Mesodermal cell (in vitro differentiated cells): ENCODE data around the gene CFAP77.

Experiments
- H3K27ac ChIP-seq: 2 replicates; pipeline ENCODE4 v1.7.0; 2013; ENCODE audit warnings: mild to moderate bottlenecking, low read depth, low read length, moderate library complexity; ENCODE audit not compliant: severe bottlenecking
- H3K36me3 ChIP-seq: 2 replicates; pipeline ENCODE4 v1.7.1; 2013; ENCODE audit warnings: mild to moderate bottlenecking, low read length, moderate library complexity; ENCODE audit not compliant: control insufficient read depth, insufficient read depth
- H3K4me1 ChIP-seq: one replicate; pipeline ENCODE4 v1.7.1; 2013; ENCODE audit warnings: mild to moderate bottlenecking, low read length; ENCODE audit not compliant: insufficient read depth, control insufficient read depth, poor library complexity, severe bottlenecking
- H3K4me3 ChIP-seq: 2 replicates; pipeline ENCODE4 v1.7.0; 2013; ENCODE audit warnings: low read length, control low read depth, mild to moderate bottlenecking; ENCODE audit not compliant: insufficient read depth, poor library complexity, severe bottlenecking; ENCODE audit errors: extremely low read depth
- H3K9me3 ChIP-seq: 2 replicates; pipeline ENCODE4 v1.7.1; 2013; ENCODE audit warnings: mild to moderate bottlenecking, low read length, moderate library complexity; ENCODE audit not compliant: control insufficient read depth
- WGBS, 2 experiments: methylation state at CpG; one replicate each; pipeline ENCODE4 v1.1.5; 2013; ENCODE audit warnings: missing lambda C conversion rate in 2 of 2; ENCODE audit not compliant: insufficient coverage in 2 of 2; 5-methylcytosine and 5-hydroxymethylcytosine counted together

Gene CFAP77

DNA sequence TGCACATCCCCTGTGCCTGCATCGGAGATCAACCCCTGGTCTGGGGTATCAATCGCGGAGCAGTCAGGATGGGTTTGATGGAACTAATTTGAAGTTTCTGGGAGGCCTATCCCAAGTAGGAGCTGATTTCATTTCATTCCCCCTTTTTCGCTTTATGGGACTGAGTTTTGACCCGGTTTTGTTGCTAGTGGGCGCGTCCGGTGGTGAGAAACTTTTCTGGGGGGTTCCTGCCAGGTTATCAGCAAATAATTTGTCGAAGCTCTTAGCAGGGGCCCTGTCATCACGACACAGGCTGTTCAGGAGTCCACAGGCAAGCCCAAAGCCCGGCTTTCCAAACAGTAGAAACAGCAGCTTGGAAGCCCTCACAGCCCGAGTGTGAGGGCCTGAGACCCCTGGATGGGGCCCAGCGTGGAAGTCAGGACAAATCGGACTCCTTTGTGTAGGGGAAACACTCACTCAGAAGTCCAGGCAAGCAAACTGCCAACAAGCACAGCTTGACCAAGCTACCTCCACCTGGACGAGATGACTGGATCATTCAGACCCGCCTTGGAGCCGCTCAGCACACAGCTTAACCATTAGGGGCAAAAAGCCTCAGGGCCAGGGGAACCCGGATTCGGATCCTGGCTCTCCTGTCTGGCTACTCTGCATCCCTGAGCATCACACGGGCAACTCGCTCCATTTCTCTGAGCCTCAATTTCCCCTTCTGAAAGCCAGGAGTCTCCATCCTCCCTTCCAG is 108.0 kb downstream of the CFAP77 start:
- H3K9me3 ChIP-seq, result no peaks in the 10 kb centered on the region
- no peak overlapping the region for H3K4me3 ChIP-seq
- 89 to 93% methylated on average over 20 to 21 of the region's 21 CpGs for WGBS, 2 experiments
- no peaks in the 10 kb centered on the region for H3K4me1 ChIP-seq
- no peaks in the 10 kb centered on the region for H3K36me3 ChIP-seq
- no peak overlapping the region for H3K27ac ChIP-seq

DNA sequence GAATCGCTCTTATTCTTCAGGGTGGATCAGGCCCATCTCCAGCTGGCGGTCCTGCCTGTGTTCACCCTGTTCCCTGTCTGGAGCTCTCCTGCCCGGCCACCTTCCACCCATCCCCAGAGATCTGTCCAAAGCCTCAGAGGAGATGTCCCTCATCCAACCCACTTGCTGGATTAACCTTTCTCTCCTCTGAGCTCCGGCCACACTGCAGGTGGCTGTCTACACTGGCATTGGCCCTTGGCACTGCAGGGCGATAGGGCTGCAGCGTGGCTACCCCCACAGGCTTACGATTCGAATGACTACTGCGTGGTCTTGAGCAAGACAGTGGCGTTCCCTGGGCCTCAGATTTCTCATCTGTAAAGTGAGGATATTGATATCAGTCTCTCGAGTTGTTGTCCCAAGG is 108.6 kb downstream of the CFAP77 start:
- Histone ChIP-seq H3K27ac (no peak overlapping the region), H3K36me3 (no peaks in the 10 kb centered on the region), H3K4me1 (no peaks in the 10 kb centered on the region), H3K9me3 (no peaks in the 10 kb centered on the region), H3K4me3 (no peak overlapping the region)
- WGBS, 2 experiments, result 88 to 89% methylated on average over 10 to 11 of the region's 11 CpGs

DNA sequence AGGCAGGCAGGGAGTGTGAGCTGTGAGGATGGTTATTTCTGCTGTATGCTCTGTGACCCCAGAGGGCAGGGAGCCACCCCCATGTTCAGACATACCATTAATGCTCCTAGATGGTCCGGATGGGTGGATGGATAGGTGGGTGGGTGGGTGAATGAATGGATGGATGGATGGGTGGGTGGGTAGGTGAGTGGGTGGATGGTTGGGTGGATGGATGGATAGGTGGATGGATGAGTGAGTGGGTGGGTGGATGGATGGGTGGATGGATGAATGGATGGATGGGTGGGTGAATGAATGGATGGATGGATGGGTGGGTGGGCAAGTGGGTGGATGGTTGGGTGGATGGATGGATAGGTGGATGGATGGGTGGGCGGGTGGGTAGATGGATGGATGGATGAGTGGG is 109.0 kb downstream of the CFAP77 start:
- no peak overlapping the region for H3K27ac ChIP-seq
- 71 to 83% methylated on average over 1 of the region's 2 CpGs for WGBS, 2 experiments
- H3K4me3 ChIP-seq, result no peak overlapping the region
- H3K9me3 ChIP-seq, result no peaks in the 10 kb centered on the region
- H3K36me3 ChIP-seq, result no peaks in the 10 kb centered on the region
- H3K4me1 ChIP-seq, result no peaks in the 10 kb centered on the region

DNA sequence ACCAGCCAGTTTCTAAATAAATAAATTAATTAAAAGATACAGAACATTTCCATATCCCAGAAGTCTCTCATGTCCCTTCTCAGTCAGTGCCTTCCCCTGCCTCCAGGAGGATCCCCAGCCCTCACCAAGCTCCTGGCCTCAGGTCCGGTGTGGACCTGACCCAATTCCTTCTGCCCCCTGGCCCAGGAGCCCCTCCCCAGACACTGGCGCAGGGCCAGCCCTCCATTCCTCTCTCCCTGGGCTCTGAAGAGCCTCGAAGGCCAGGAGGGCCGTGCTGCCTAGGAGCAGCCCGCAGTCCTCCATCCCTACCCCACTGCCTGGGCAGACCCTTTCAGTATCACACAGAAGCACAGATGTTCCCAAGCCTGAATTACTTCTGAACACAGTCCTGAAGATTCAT is 110.6 kb downstream of the CFAP77 start:
- Histone ChIP-seq H3K36me3 (no peaks in the 10 kb centered on the region), H3K9me3 (no peaks in the 10 kb centered on the region), H3K27ac (no peak overlapping the region), H3K4me1 (no peaks in the 10 kb centered on the region), H3K4me3 (no peak overlapping the region)
- WGBS, 2 experiments, result 74 to 92% methylated on average over 5 of the region's 5 CpGs

DNA sequence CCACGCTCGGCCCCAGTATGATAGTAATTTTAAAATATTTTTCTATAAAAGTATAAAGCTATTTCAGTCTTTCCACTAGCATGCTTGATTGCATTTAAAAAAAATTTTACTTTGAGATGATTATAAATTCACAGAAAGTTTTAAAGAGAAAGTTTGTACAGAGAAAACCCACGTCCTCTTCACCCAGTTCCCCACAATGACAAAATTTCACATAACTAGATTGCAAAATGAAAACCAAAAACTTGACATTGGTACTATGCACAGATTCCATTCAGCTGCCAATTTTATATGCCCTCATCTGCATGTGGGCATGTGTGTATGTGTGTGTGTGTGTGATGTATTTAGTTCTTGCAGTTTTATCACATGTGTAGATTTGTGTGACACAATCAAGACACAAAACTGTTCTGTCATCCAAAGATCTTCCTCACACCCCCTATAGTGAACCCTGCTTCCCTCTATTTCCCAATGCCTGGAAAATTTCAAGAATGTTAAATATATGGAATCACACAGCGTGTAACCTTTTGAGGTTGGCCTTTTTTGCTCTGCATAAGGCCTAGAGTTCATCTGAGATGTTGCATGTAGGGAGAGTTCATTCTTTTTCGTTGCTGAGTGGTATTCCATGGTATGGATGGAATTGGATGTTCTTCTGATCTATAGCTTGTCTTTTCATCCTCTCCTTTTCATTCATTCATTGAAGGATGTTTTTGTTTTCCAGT is 115.5 kb downstream of the CFAP77 start:
- no peaks in the 10 kb centered on the region for H3K4me1 ChIP-seq
- 60 to 88% methylated on average over 1 of the region's 5 CpGs for WGBS, 2 experiments
- no peaks in the 10 kb centered on the region for H3K9me3 ChIP-seq
- no peaks in the 10 kb centered on the region for H3K36me3 ChIP-seq
- no peak overlapping the region for H3K27ac ChIP-seq
- H3K4me3 ChIP-seq, result no peak overlapping the region

- Histone ChIP-seq H3K36me3 (no peaks in the 10 kb centered on the region), H3K4me1 (no peaks in the 10 kb centered on the region), H3K27ac (no peak overlapping the region), H3K4me3 (no peak overlapping the region), H3K9me3 (peaks cover 9% of the 10 kb centered on the region)
- WGBS, 2 experiments, result 43 to 60% methylated on average over 8 to 10 of the region's 13 CpGs
These were observed 121.2 kb downstream of the CFAP77 start for GRCh38 chr9:132531195-132531594.

GRCh38 chr9:132531710-132532570 is 121.9 kb downstream of the CFAP77 start:
- H3K4me3 ChIP-seq, result no peak overlapping the region
- WGBS, 2 experiments, result 74 to 84% methylated on average over 20 to 25 of the region's 25 CpGs
- H3K36me3 ChIP-seq, result no peaks in the 10 kb centered on the region
- peaks cover 9% of the 10 kb centered on the region for H3K9me3 ChIP-seq
- no peak overlapping the region for H3K27ac ChIP-seq
- no peaks in the 10 kb centered on the region for H3K4me1 ChIP-seq

DNA sequence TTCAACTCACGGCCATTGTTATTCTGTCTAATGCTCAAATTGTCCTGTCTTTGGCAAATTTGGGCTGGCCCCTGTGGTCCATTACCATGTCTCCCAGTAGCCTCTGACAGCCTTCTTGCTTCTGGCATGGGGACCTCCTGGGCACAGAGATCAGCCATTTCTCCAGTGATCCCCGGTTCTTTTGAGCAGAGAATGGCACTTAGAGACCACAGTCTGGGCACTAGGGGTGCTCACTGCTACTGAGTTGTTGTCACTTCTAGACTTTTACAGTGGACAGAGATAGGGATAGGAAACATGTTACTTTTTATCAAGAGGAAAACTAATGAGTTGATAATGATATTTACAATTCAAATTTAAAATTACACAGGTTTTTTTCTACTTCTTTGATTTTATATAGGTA is 124.8 kb downstream of the CFAP77 start:
- Histone ChIP-seq H3K4me3 (no peak overlapping the region), H3K36me3 (no peaks in the 10 kb centered on the region), H3K27ac (no peak overlapping the region), H3K4me1 (no peaks in the 10 kb centered on the region), H3K9me3 (peaks cover 9% of the 10 kb centered on the region)
- 67 to 88% methylated on average over 2 of the region's 2 CpGs for WGBS, 2 experiments

DNA sequence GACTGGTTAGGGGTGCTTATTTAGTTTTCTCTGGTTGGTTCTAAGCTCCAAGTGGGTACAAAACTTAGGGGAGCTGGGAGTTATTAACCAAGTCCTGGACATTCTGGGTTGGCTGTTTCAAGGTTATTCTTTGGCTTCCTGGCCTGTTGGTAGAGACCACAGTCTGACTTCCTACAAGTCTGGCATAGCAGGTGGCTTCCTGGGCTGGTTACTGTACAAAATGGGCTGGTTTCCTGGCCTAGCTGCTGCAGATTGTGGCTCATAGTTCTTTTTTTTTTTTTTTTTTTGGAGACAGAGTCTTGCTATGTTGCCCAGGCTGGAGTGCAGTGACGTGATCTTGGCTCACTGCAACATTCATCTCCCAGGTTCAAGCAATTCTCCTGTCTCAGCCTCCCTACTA is 126.1 kb downstream of the CFAP77 start:
- H3K27ac ChIP-seq, result no peak overlapping the region
- no peak overlapping the region for H3K4me3 ChIP-seq
- peaks cover 9% of the 10 kb centered on the region for H3K9me3 ChIP-seq
- WGBS, 2 experiments, result no CpG with 5 or more reads among the region's 1 CpG
- H3K36me3 ChIP-seq, result no peaks in the 10 kb centered on the region
- no peaks in the 10 kb centered on the region for H3K4me1 ChIP-seq

- Histone ChIP-seq H3K36me3 (no peaks in the 10 kb centered on the region), H3K4me1 (no peaks in the 10 kb centered on the region), H3K9me3 (peaks cover 9% of the 10 kb centered on the region), H3K4me3 (no peak overlapping the region), H3K27ac (no peak overlapping the region)
- WGBS, 2 experiments, result 87% methylated on average over 9 to 10 of the region's 12 CpGs
These were observed 127.3 kb downstream of the CFAP77 start for GRCh38 chr9:132537352-132537751.
